Esophagus muscularis mucosa (tissue), 4 donors: ENCODE data around the gene CBX4. TPM values are rescaled to one million over a fixed set of nuclear protein-coding genes. Genes with fewer than 3 reads are reported as not detected.

Experiments
- DNase-seq: peaks from one replicate; pipeline ENCODE4 v3.0.0-alpha.2; 2017; ENCODE audit errors: extremely low spot score
- H3K27ac ChIP-seq, 4 donors: fragments of 200-600 bp; sonication (generic); replicated peaks in 1 of 4; 1 replicate in 3 of 4; 2 replicates in 1 of 4; pipeline ENCODE4 v1.5.1; 2016 to 2019; ENCODE audit warnings: mild to moderate bottlenecking in 1 of 4
- H3K27me3 ChIP-seq, 4 donors: fragments of 200-600 bp; sonication (generic); one replicate each; pipeline versions ENCODE4 v1.5.1 to v1.6.0; 2016 to 2019
- H3K36me3 ChIP-seq, 4 donors: fragments of 200-600 bp; sonication (generic); one replicate each; pipeline ENCODE4 v1.5.1; 2016 to 2019
- H3K4me1 ChIP-seq, 4 donors: fragments of 200-600 bp; sonication (generic); one replicate each; pipeline ENCODE4 v1.5.1; 2016 to 2019
- H3K4me3 ChIP-seq, 4 donors: fragments of 200-600 bp; sonication (generic); 1 replicate in 2 of 4; 2 replicates in 2 of 4; pipeline ENCODE4 v1.5.1; 2016 to 2019; ENCODE audit warnings: mild to moderate bottlenecking in 4 of 4, moderate library complexity in 1 of 4
- H3K9me3 ChIP-seq, 4 donors: fragments of 200-600 bp; sonication (generic); 1 replicate in 3 of 4; 2 replicates in 1 of 4; pipeline ENCODE4 v1.5.1; 2016 to 2019
- CTCF ChIP-seq, 3 experiments: fragments of 200-600 bp in 2 of 3; fragments of 450-650 bp in 1 of 3; sonication (generic) in 2 of 3; IDR thresholded peaks; one replicate each; pipeline ENCODE4 v1.5.1; 2017 to 2019; ENCODE audit warnings: antibody characterized with exemption in 3 of 3, mild to moderate bottlenecking in 2 of 3, moderate library complexity in 1 of 3
- EP300 ChIP-seq: sonication (generic); formaldehyde crosslinking; IDR thresholded peaks from one replicate; pipeline ENCODE4 v1.6.1; 2017; ENCODE audit warnings: antibody characterized with exemption
- POLR2A ChIP-seq: fragments of 450-650 bp; IDR thresholded peaks from one replicate; pipeline ENCODE4 v1.6.1; 2017; ENCODE audit warnings: antibody characterized with exemption, moderate library complexity, mild to moderate bottlenecking, low read depth
- POLR2AphosphoS5 ChIP-seq, 2 donors: sonication (generic); formaldehyde crosslinking; IDR thresholded peaks; one replicate each; pipeline ENCODE4 v1.6.1; 2017; ENCODE audit warnings: antibody characterized with exemption in 2 of 2
- WGBS: methylation state at CpG from one replicate; pipeline ENCODE4 v1.1.5; 2018; 5-methylcytosine and 5-hydroxymethylcytosine counted together
- intact Hi-C: fragments of 100-400 bp; cut with DNase I; formaldehyde crosslinking; loops from one replicate; pipeline ENCODE4 v1.15.1; 2023
- total RNA-seq, 4 donors: library from RNA; depleted of rRNA; stranded (reverse); fragments of >200 nt; gene quantifications; one replicate each; pipeline versions ENCODE4 v1.1.0 to v1.2.1, GENCODE V29; 2016

Gene CBX4
- total RNA-seq, 4 donors from 2014 or later: 6.6 to 14.1 (median 12.3) TPM

- WGBS: 69% methylated on average over 5 of the region's 5 CpGs
- Histone ChIP-seq H3K4me1 (peaks cover 29 to 43% (median 41%) of the 10 kb centered on the region in 4 donors), H3K27me3 (peaks cover 33 to 98% (median 49%) of the 10 kb centered on the region in 4 donors), H3K9me3 (no peaks in the 10 kb centered on the region), H3K27ac (no peak overlapping the region), H3K36me3 (peaks cover 0 to 8% (median 5%) of the 10 kb centered on the region in 4 donors), H3K4me3 (no peak overlapping the region)
- no peak for DNase-seq
- intact Hi-C loops: loop anchor here (2.0 to 5.0 kb wide), 2 partner anchors 129 to 202 kb away; no protein-coding TSS in a partner anchor
- TF ChIP-seq CTCF (IDR thresholded peaks at IDR 0.05): no peak
- no peak for TF ChIP-seq POLR2A
- TF ChIP-seq EP300: no peak
- no peak for TF ChIP-seq POLR2AphosphoS5 (IDR thresholded peaks at IDR 0.05)
Measured at GRCh38 chr17:79788455-79788854, 50.8 kb downstream of the CBX4 start.

GRCh38 chr17:79786930-79787643 lies 52.2 kb downstream of the CBX4 start:
- no peak for DNase-seq
- H3K4me1 ChIP-seq: peaks cover 18 to 30% (median 27%) of the 10 kb centered on the region in 4 donors
- WGBS: 95% methylated on average over 12 of the region's 12 CpGs

GRCh38 chr17:79785900-79786810 lies 53.1 kb downstream of the CBX4 start:
- peaks cover 9 to 20% (median 18%) of the 10 kb centered on the region in 4 donors for H3K4me1 ChIP-seq
- no peak overlapping the region for H3K27ac ChIP-seq
- no peaks in the 10 kb centered on the region for H3K9me3 ChIP-seq
- H3K27me3 ChIP-seq: peaks cover 13 to 94% (median 29%) of the 10 kb centered on the region in 4 donors
- 94% methylated on average over 12 of the region's 15 CpGs for WGBS
- no peak for DNase-seq
- H3K36me3 ChIP-seq: peaks cover 0 to 8% (median 5%) of the 10 kb centered on the region in 4 donors
- no peak for TF ChIP-seq CTCF (IDR thresholded peaks at IDR 0.05)
- no peak for TF ChIP-seq POLR2AphosphoS5 (IDR thresholded peaks at IDR 0.05)
- no peak for TF ChIP-seq POLR2A
- TF ChIP-seq EP300: no peak
- no peak overlapping the region for H3K4me3 ChIP-seq
- intact Hi-C loops: loop anchor here (5.0 kb wide), 1 partner anchor 131 kb away; no protein-coding TSS in a partner anchor

More at GRCh38 chr17:79786930-79787643, 52.2 kb downstream of the CBX4 start:
- Histone ChIP-seq H3K27me3 (peaks cover 22 to 94% (median 38%) of the 10 kb centered on the region in 4 donors), H3K36me3 (peaks cover 0 to 8% (median 5%) of the 10 kb centered on the region in 4 donors), H3K27ac (no peak overlapping the region), H3K4me3 (no peak overlapping the region), H3K9me3 (no peaks in the 10 kb centered on the region)
- intact Hi-C loops: loop anchor here (5.0 kb wide), 1 partner anchor 130 kb away; no protein-coding TSS in a partner anchor
- no peak for TF ChIP-seq POLR2AphosphoS5 (IDR thresholded peaks at IDR 0.05)
- no peak for TF ChIP-seq EP300
- TF ChIP-seq POLR2A: no peak
- TF ChIP-seq CTCF (IDR thresholded peaks at IDR 0.05): no peak

GRCh38 chr17:79785017-79785899 lies 54.0 kb downstream of the CBX4 start:
- Histone ChIP-seq H3K4me3 (no peak overlapping the region), H3K4me1 (peaks cover 7 to 11% (median 10%) of the 10 kb centered on the region in 4 donors), H3K36me3 (peaks cover 0 to 8% (median 5%) of the 10 kb centered on the region in 4 donors), H3K9me3 (no peaks in the 10 kb centered on the region), H3K27me3 (peaks cover 5 to 94% (median 20%) of the 10 kb centered on the region in 4 donors), H3K27ac (no peak overlapping the region)
- intact Hi-C loops: loop anchor here (5.0 kb wide), 1 partner anchor 132 kb away; no protein-coding TSS in a partner anchor
- 98% methylated on average over 6 of the region's 17 CpGs for WGBS
- TF ChIP-seq POLR2AphosphoS5 (IDR thresholded peaks at IDR 0.05) (no peak), EP300 (no peak), CTCF (IDR thresholded peaks at IDR 0.05) (no peak), POLR2A (no peak)
- DNase-seq: no peak
